Breast epithelium (tissue), 3 donors: ENCODE data around the gene TXLNG.

Experiments used
- POLR2A ChIP-seq: fragments of 450-650 bp; IDR thresholded peaks from one replicate; pipeline ENCODE4 v1.6.1; 2016; ENCODE audit warnings: antibody characterized with exemption, mild to moderate bottlenecking, moderate library complexity
- TF ChIP-seq, protein P1 (sequence below), 3 donors: fragments of 450-650 bp; IDR thresholded peaks; one replicate each; pipeline ENCODE4 v1.5.1; 2016 to 2017; ENCODE audit warnings: antibody characterized with exemption in 3 of 3, mild to moderate bottlenecking in 3 of 3, moderate library complexity in 3 of 3

DNA sequence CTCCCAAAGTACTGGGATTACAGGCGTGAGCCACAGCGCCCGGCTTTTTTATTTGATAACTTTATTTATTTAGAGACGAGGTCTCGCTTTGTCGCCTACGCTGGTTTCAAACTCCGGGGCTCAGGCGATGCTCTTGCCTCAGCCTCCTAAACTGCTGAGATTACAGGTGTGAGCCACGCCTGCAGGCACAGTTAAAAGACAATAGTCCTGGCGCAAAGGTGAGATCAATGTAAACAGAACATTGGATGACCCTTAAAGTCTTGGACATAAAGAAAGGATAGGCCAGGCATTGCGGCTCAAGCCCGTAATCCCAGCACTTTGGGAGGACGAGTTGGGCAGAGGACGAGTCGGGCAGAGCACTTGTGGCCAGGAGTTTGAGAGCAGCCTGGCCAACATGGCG is 2.8 kb upstream of the TXLNG start:
- no peak for TF ChIP-seq POLR2A
- TF ChIP-seq, protein P1, sequence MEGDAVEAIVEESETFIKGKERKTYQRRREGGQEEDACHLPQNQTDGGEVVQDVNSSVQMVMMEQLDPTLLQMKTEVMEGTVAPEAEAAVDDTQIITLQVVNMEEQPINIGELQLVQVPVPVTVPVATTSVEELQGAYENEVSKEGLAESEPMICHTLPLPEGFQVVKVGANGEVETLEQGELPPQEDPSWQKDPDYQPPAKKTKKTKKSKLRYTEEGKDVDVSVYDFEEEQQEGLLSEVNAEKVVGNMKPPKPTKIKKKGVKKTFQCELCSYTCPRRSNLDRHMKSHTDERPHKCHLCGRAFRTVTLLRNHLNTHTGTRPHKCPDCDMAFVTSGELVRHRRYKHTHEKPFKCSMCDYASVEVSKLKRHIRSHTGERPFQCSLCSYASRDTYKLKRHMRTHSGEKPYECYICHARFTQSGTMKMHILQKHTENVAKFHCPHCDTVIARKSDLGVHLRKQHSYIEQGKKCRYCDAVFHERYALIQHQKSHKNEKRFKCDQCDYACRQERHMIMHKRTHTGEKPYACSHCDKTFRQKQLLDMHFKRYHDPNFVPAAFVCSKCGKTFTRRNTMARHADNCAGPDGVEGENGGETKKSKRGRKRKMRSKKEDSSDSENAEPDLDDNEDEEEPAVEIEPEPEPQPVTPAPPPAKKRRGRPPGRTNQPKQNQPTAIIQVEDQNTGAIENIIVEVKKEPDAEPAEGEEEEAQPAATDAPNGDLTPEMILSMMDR (IDR thresholded peaks at IDR 0.05), result no peak
